ENCODE results near the gene TNPO1. TPM values are rescaled to one million over a fixed set of nuclear protein-coding genes. Genes with fewer than 3 reads are reported as not detected.
"Not testable (repeated sequence)": the region's sequence is repeated elsewhere in the genome, so short reads cannot be mapped to it uniquely, and the experiment has no call there.

TNPO1 gene
- total RNA-seq, 2 donors from 2014 or later, result 133 to 141 TPM

- no peak for TF ChIP-seq CTCF (conservative IDR thresholded peaks at IDR 0.05)
- no peak overlapping the region for H3K27ac ChIP-seq (ENCODE audit: low read depth, low read length)
- H3K4me3 ChIP-seq (ENCODE audit: low read length), result no peak overlapping the region
- no peaks in the 10 kb centered on the region for H3K27me3 ChIP-seq (ENCODE audit: control insufficient read depth, insufficient read depth, low read length, poor library complexity, severe bottlenecking)
- no peak overlapping the region for H3K4me3 Mint-ChIP-seq
- no peaks in the 10 kb centered on the region for H3K9me3 ChIP-seq (ENCODE audit: control insufficient read depth, low read length)
- no peak for DNase-seq
- H3K36me3 Mint-ChIP-seq (ENCODE audit: low read depth), result peaks cover 4% of the 10 kb centered on the region
- no peak overlapping the region for H3K9ac ChIP-seq (ENCODE audit: extremely low read depth, low read length, poor library complexity, severe bottlenecking)
- H3K27ac Mint-ChIP-seq, result no peak overlapping the region
- H3K4me1 ChIP-seq (ENCODE audit: control insufficient read depth, insufficient read depth, low read length), result no peaks in the 10 kb centered on the region
- no peaks in the 10 kb centered on the region for H3K36me3 ChIP-seq (ENCODE audit: control insufficient read depth, insufficient read depth, low read length)
- H3K27me3 Mint-ChIP-seq (ENCODE audit: insufficient read depth), result peaks cover 4% of the 10 kb centered on the region
- H3K4me1 Mint-ChIP-seq, result peaks cover 1% of the 10 kb centered on the region
- peaks cover 19% of the 10 kb centered on the region for H3K9me3 Mint-ChIP-seq
- 91 to 94% methylated on average over 7 to 33 of the region's 33 CpGs for WGBS, 2 experiments (ENCODE audit: insufficient coverage in 1 of 2, insufficient read length in 1 of 2)
Measured at GRCh38 chr5:72925336-72926010, 109.0 kb downstream of the TNPO1 start.

- 86 to 96% methylated on average over 1 to 2 of the region's 2 CpGs for WGBS, 2 experiments (ENCODE audit: insufficient coverage in 1 of 2, insufficient read length in 1 of 2)
- peaks cover 23% of the 10 kb centered on the region for H3K9me3 Mint-ChIP-seq
- H3K9ac ChIP-seq (ENCODE audit: extremely low read depth, low read length, poor library complexity, severe bottlenecking); H3K4me3 Mint-ChIP-seq; H3K4me1 ChIP-seq (ENCODE audit: control insufficient read depth, insufficient read depth, low read length); H3K36me3 Mint-ChIP-seq (ENCODE audit: low read depth); H3K9me3 ChIP-seq (ENCODE audit: control insufficient read depth, low read length); H3K4me1 Mint-ChIP-seq; H3K27me3 Mint-ChIP-seq (ENCODE audit: insufficient read depth); DNase-seq; H3K27me3 ChIP-seq (ENCODE audit: control insufficient read depth, insufficient read depth, low read length, poor library complexity, severe bottlenecking); H3K36me3 ChIP-seq (ENCODE audit: control insufficient read depth, insufficient read depth, low read length); H3K27ac Mint-ChIP-seq; H3K4me3 ChIP-seq (ENCODE audit: low read length); H3K27ac ChIP-seq (ENCODE audit: low read depth, low read length): not testable (repeated sequence)
Measured at GRCh38 chr5:72932686-72933085, 116.2 kb downstream of the TNPO1 start.

- H3K36me3 Mint-ChIP-seq (ENCODE audit: low read depth); H3K4me1 ChIP-seq (ENCODE audit: control insufficient read depth, insufficient read depth, low read length); H3K36me3 ChIP-seq (ENCODE audit: control insufficient read depth, insufficient read depth, low read length); H3K4me3 Mint-ChIP-seq; H3K9me3 ChIP-seq (ENCODE audit: control insufficient read depth, low read length); H3K27me3 Mint-ChIP-seq (ENCODE audit: insufficient read depth); H3K9ac ChIP-seq (ENCODE audit: extremely low read depth, low read length, poor library complexity, severe bottlenecking); H3K27ac Mint-ChIP-seq; DNase-seq; H3K4me1 Mint-ChIP-seq; H3K27me3 ChIP-seq (ENCODE audit: control insufficient read depth, insufficient read depth, low read length, poor library complexity, severe bottlenecking); H3K27ac ChIP-seq (ENCODE audit: low read depth, low read length); H3K4me3 ChIP-seq (ENCODE audit: low read length): not testable (repeated sequence)
- WGBS, 2 experiments (ENCODE audit: insufficient coverage in 1 of 2, insufficient read length in 1 of 2), result 91 to 94% methylated on average over 9 to 31 of the region's 32 CpGs
- peaks cover 23% of the 10 kb centered on the region for H3K9me3 Mint-ChIP-seq
Measured at GRCh38 chr5:72934953-72935725, 118.7 kb downstream of the TNPO1 start.

GRCh38 chr5:72936893-72937292 is 120.4 kb downstream of the TNPO1 start:
- no peak for DNase-seq
- Histone ChIP-seq H3K9me3 (ENCODE audit: control insufficient read depth, low read length) (no peaks in the 10 kb centered on the region), H3K4me3 (ENCODE audit: low read length) (no peak overlapping the region), H3K27ac (ENCODE audit: low read depth, low read length) (no peak overlapping the region), H3K36me3 (ENCODE audit: control insufficient read depth, insufficient read depth, low read length) (no peaks in the 10 kb centered on the region), H3K27me3 (ENCODE audit: control insufficient read depth, insufficient read depth, low read length, poor library complexity, severe bottlenecking) (no peaks in the 10 kb centered on the region), H3K9ac (ENCODE audit: extremely low read depth, low read length, poor library complexity, severe bottlenecking) (no peak overlapping the region), H3K4me1 (ENCODE audit: control insufficient read depth, insufficient read depth, low read length) (no peaks in the 10 kb centered on the region)
- Mint-ChIP-seq H3K27ac (no peak overlapping the region), H3K4me1 (peaks cover 10% of the 10 kb centered on the region), H3K27me3 (ENCODE audit: insufficient read depth) (peaks cover 2% of the 10 kb centered on the region), H3K36me3 (ENCODE audit: low read depth) (peaks cover 3% of the 10 kb centered on the region), H3K9me3 (peaks cover 23% of the 10 kb centered on the region), H3K4me3 (no peak overlapping the region)
- 93% methylated on average over 3 to 4 of the region's 4 CpGs for WGBS, 2 experiments (ENCODE audit: insufficient coverage in 1 of 2, insufficient read length in 1 of 2)
- no peak for TF ChIP-seq CTCF (conservative IDR thresholded peaks at IDR 0.05)

Measured in endodermal cell (in vitro differentiated cells).